ENCODE results near the gene PPP1R14C. TPM values are rescaled to one million over a fixed set of nuclear protein-coding genes. Genes with fewer than 3 reads are reported as not detected.

PPP1R14C gene
- total RNA-seq, 3 donors from 2014 or later = 11.1 to 33.5 (median 25.2) TPM

DNA sequence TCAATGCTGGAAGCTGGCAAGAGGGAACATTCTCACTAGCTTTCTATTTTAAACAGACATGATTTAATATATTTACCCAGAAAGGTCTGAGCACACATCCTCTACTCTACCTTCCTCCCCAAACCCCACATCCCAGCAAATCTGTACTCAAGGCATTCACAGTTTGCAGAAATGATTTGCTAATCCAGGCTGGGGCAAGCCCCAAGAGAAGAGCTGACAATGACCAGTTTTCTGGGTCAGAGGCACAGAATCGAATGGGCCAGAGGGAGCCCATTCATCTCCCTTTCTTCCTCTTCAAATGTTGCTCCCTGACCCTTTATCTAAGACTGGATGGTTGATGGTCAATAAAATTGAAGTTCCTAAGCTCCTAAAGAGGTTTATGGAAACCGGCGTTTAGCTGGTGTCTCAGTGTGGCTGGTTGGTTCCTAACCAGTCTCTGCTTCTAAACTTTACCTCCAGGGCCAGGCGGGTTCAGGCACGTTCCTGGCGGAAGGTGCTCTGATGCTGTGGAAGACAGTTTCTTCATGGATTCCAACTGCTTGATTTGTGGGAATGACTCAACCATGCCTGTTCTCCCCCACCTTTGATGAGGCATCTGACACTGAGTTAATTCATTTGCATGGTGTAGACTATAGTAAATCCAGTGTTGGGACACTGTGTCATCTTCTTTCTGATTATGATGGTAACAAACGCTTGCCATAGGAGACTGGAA, 129.6 kb downstream of the PPP1R14C start:
- DNase-seq (no peak), ATAC-seq (no peak)
- H3K4me1 ChIP-seq (ENCODE audit: low read depth) = no peaks in the 10 kb centered on the region
- intact Hi-C loops (cut with DNase I, micrococcal nuclease) = no loop called here
- H3K36me3 ChIP-seq (ENCODE audit: low read depth) = no peaks in the 10 kb centered on the region
- H3K4me3 ChIP-seq = no peak overlapping the region
- TF ChIP-seq, protein P1, sequence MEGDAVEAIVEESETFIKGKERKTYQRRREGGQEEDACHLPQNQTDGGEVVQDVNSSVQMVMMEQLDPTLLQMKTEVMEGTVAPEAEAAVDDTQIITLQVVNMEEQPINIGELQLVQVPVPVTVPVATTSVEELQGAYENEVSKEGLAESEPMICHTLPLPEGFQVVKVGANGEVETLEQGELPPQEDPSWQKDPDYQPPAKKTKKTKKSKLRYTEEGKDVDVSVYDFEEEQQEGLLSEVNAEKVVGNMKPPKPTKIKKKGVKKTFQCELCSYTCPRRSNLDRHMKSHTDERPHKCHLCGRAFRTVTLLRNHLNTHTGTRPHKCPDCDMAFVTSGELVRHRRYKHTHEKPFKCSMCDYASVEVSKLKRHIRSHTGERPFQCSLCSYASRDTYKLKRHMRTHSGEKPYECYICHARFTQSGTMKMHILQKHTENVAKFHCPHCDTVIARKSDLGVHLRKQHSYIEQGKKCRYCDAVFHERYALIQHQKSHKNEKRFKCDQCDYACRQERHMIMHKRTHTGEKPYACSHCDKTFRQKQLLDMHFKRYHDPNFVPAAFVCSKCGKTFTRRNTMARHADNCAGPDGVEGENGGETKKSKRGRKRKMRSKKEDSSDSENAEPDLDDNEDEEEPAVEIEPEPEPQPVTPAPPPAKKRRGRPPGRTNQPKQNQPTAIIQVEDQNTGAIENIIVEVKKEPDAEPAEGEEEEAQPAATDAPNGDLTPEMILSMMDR (IDR thresholded peaks at IDR 0.05) = no peak
- H3K9me3 ChIP-seq = no peaks in the 10 kb centered on the region

DNA sequence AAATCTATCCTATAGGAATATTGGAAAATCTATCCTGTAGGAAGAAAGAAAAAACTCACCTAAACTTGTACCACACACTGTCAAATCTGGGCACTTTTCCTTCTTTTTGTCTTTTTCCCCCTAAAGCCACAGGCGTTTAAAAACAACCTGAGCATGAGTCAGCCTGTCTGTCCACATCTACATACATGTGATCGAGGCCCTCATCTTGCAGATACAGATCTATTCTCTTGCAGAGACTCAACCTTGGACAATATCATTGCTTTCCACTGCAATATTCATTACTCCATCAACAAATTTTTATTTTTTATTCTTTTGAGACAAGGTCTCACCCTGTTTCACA, 130.1 kb downstream of the PPP1R14C start:
- TF ChIP-seq, protein P1 (IDR thresholded peaks at IDR 0.05) = no peak
- Histone ChIP-seq H3K4me3 (no peak overlapping the region), H3K36me3 (ENCODE audit: low read depth) (no peaks in the 10 kb centered on the region), H3K4me1 (ENCODE audit: low read depth) (no peaks in the 10 kb centered on the region), H3K9me3 (no peaks in the 10 kb centered on the region)
- ATAC-seq (no peak), DNase-seq (no peak)
- intact Hi-C loops (cut with DNase I, micrococcal nuclease) = no loop called here

DNA sequence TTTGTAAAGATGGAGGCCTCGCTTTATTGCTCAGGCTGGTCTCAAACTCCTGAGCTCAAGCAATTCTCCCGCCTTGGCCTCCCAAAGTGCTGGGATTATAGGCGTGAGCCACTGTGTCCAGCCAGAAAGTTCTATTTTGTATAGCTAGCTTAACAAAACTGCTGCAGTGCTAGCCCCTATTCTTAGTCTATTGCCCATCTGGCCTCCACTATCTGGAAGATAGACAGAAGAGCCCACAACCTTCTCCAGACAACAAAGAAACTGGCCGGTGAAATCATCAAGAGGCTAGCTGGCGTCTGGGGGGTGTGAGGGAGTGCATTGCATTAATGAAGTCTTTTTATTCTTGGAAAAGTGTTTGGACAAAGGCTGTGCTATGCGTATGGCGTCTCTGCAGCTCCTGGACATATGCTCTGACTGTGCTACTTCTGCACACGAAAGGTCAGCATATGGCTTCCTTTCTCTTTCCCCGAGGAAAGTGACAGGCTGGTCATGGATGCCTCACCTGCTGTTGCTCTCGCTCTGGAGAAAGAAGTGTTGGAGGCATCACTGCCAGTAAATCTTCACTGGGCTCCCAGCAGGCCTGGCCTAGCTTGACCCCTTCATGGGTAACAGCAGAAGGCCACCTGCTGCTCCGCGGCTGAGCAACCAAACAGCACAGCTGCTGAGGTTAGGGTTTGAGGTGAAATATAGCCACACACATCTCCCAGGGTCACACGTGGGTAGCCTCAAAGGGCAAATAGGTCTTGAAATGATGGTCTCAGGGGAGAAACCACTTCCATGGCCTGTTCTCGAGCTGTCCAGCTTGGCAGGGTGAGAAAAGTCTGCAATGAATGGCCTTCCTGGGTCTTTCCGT, 130.8 kb downstream of the PPP1R14C start:
- ATAC-seq (no peak), DNase-seq (no peak)
- intact Hi-C loops (cut with DNase I, micrococcal nuclease) = no loop called here
- no peak overlapping the region for H3K4me3 ChIP-seq
- H3K36me3 ChIP-seq (ENCODE audit: low read depth) = no peaks in the 10 kb centered on the region
- H3K4me1 ChIP-seq (ENCODE audit: low read depth) = no peaks in the 10 kb centered on the region
- TF ChIP-seq, protein P1 (IDR thresholded peaks at IDR 0.05) = no peak
- no peaks in the 10 kb centered on the region for H3K9me3 ChIP-seq

DNA sequence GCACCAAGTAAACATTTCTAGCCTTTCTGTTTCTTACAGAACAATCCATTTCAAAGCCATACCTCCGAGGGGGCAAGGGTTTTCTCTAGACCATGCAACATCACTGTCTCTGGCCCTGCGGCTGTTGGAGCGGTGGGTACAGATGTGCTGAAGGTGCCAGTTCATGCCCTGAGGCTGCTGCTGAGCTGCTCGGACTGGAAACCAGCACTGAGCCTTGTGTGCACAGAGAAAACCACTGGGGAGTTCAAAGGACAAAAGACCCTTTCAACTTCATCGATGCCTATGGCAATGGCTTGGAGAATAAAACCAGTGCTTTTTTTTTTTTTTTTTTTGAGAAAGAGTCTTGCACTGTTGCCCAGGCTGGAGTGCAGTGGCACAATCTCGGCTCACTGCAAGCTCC, 132.6 kb downstream of the PPP1R14C start:
- H3K4me1 ChIP-seq (ENCODE audit: low read depth) = no peaks in the 10 kb centered on the region
- no peak for DNase-seq
- H3K9me3 ChIP-seq = no peaks in the 10 kb centered on the region
- intact Hi-C loops (cut with DNase I, micrococcal nuclease) = no loop called here
- ATAC-seq = no peak
- H3K36me3 ChIP-seq (ENCODE audit: low read depth) = no peaks in the 10 kb centered on the region
- TF ChIP-seq, protein P1 (IDR thresholded peaks at IDR 0.05) = no peak
- H3K4me3 ChIP-seq = no peak overlapping the region

DNA sequence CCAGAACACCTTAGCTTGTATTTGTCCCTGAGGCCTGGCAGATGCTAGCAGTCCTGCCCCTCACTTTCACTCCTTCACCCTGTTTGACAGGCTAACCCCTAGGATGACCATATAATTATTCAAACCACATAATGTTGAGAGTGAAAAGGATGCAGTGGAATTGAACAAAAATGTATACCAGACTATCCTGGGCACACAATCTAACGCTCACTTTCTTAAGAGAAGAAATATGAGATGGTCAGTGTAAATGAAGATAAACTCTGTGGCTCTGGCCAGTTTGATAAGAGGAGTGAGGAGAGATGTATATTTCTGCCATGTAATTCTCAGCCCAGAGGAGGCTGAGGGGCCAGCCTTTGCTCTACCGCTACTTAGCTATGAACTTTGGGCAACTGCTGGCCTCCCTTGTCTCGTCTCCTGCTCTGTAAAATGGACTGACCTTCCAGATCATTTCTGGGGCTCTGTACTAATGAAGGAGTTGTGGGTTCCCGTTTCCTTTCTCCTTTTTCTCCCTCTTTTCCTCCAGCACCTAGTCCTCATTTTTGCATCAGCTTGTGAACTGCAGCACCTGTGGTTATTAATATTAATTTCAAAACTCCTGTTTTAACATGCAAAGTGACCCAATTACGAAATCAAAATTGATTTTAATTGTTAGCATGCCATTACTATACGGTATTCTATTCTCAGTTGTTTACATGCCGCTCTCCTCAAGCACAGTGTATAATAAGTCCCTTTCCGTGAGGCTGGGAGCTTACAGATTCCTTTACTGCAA, 133.5 kb downstream of the PPP1R14C start:
- no peak for ATAC-seq
- DNase-seq = no peak
- intact Hi-C loops (cut with DNase I, micrococcal nuclease) = no loop called here
- Histone ChIP-seq H3K4me1 (ENCODE audit: low read depth) (no peaks in the 10 kb centered on the region), H3K36me3 (ENCODE audit: low read depth) (no peaks in the 10 kb centered on the region), H3K4me3 (no peak overlapping the region), H3K9me3 (no peaks in the 10 kb centered on the region)
- TF ChIP-seq, protein P1 (IDR thresholded peaks at IDR 0.05) = no peak
